Endometrial microvascular endothelial cells (primary cell): ENCODE measurements around the gene CYP51A1. TPM values are rescaled to one million over a fixed set of nuclear protein-coding genes. Genes with fewer than 3 reads are reported as not detected.
"Not testable (repeated sequence)": the region's sequence is repeated elsewhere in the genome, so short reads cannot be mapped to it uniquely, and the experiment has no call there.

Experiments used
- in situ Hi-C: cut with HindIII; loops from 2 replicates; pipeline ENCODE4 v1.10.0; 2017; ENCODE audit warnings: low sequenced_read_pairs, low pct_unique_long_range_greater_than_20kb; ENCODE audit errors: inconsistent ontology term
- total RNA-seq: library from RNA; depleted of rRNA; stranded (reverse); fragments of >200 nt; gene quantifications from one replicate; pipeline ENCODE4 v1.2.3, GENCODE V29; 2015; ENCODE audit errors: inconsistent ontology term

The CYP51A1 gene
- total RNA-seq, 1 donor from 2014 or later, result 64.5 TPM

GRCh38 chr7:92133133-92133736, 1.0 kb downstream of the CYP51A1 start:
- in situ Hi-C loops, result no loop called here

- in situ Hi-C loops, result no loop called here
Measured at GRCh38 chr7:92131764-92132330, 2.4 kb downstream of the CYP51A1 start.

GRCh38 chr7:92131093-92131492, 3.2 kb downstream of the CYP51A1 start:
- in situ Hi-C loops, result no loop called here

- in situ Hi-C loops, result no loop called here
Measured at GRCh38 chr7:92121681-92122080, 12.6 kb downstream of the CYP51A1 start.

- in situ Hi-C loops, result no loop called here
Measured at GRCh38 chr7:92119213-92119759, 15.0 kb downstream of the CYP51A1 start.

- in situ Hi-C loops, result no loop called here
Measured at GRCh38 chr7:92116949-92117348, 17.3 kb downstream of the CYP51A1 start.

- in situ Hi-C loops, result no loop called here
Measured at GRCh38 chr7:92115821-92116220, 18.5 kb downstream of the CYP51A1 start.

- in situ Hi-C loops, result no loop called here
Measured at GRCh38 chr7:92110857-92111256, 23.4 kb downstream of the CYP51A1 start.

- in situ Hi-C loops, result no loop called here
Measured at GRCh38 chr7:92108821-92109220, 25.5 kb downstream of the CYP51A1 start.

GRCh38 chr7:92102862-92103261, 31.4 kb downstream of the CYP51A1 start:
- in situ Hi-C loops, result not testable (repeated sequence)

- in situ Hi-C loops, result no loop called here
Measured at GRCh38 chr7:92100534-92100933, 33.7 kb downstream of the CYP51A1 start.

- in situ Hi-C loops, result no loop called here
Measured at GRCh38 chr7:92095380-92095779, 38.9 kb downstream of the CYP51A1 start.

GRCh38 chr7:92092210-92092609, 42.1 kb downstream of the CYP51A1 start:
- in situ Hi-C loops, result no loop called here

- in situ Hi-C loops, result no loop called here
Measured at GRCh38 chr7:92088266-92088665, 46.0 kb downstream of the CYP51A1 start.

- in situ Hi-C loops, result not testable (repeated sequence)
Measured at GRCh38 chr7:92083922-92084321, 50.4 kb downstream of the CYP51A1 start.

- in situ Hi-C loops, result no loop called here
Measured at GRCh38 chr7:92076509-92076908, 57.8 kb downstream of the CYP51A1 start.

GRCh38 chr7:92075455-92076158, 58.7 kb downstream of the CYP51A1 start:
- in situ Hi-C loops, result no loop called here

GRCh38 chr7:92072708-92073107, 61.6 kb downstream of the CYP51A1 start:
- in situ Hi-C loops, result no loop called here

- in situ Hi-C loops, result no loop called here
Measured at GRCh38 chr7:92072121-92072520, 62.2 kb downstream of the CYP51A1 start.

GRCh38 chr7:92071032-92071431, 63.2 kb downstream of the CYP51A1 start:
- in situ Hi-C loops, result no loop called here
